IMR-90 (cell line): ENCODE measurements around the gene NELFCD. TPM values are rescaled to one million over a fixed set of nuclear protein-coding genes. Genes with fewer than 3 reads are reported as not detected.

ENCODE experiments used
- ATAC-seq: fragments of 200-7000 bp; cut with Tn5 transposase; 2 replicates; pipeline ENCODE4 v1.9.1; 2020; ENCODE audit warnings: low read depth, mild to moderate bottlenecking, moderate library complexity
- BruUV-seq: library from RNA; stranded (reverse); fragments of 400-500 nt; replicated peaks from 2 replicates; lab custom pipeline; 2021; lab: Mats Ljungman, UMichigan
- CTCF ChIA-PET: fragments of 300-600 bp; formaldehyde crosslinking; extraction: SDS; loops from one replicate; lab custom pipeline; 2021; ENCODE audit warnings: antibody characterized with exemption; lab: Yijun Ruan, JAX
- POLR2A ChIA-PET: fragments of 300-600 bp; sonication (Branson Sonifier 250); formaldehyde crosslinking; loops from one replicate; lab custom pipeline; 2022; ENCODE audit warnings: antibody characterized with exemption; ENCODE audit not compliant: unreplicated experiment; lab: Charles Lee
- DNase-seq: peaks from one replicate; pipeline ENCODE4 v3.0.0; 2013
- H2AFZ ChIP-seq: replicated peaks from 2 replicates; pipeline ENCODE3; 2013; ENCODE audit warnings: low read length, mild to moderate bottlenecking; ENCODE audit not compliant: poor library complexity
- H2AK5ac ChIP-seq: 2 replicates; pipeline ENCODE4 v1.6.1; 2013; ENCODE audit warnings: low read depth, low read length, inconsistent platforms
- H2AK9ac ChIP-seq: replicated peaks from 2 replicates; pipeline ENCODE3; 2013; ENCODE audit warnings: mild to moderate bottlenecking, low read depth, low read length, moderate library complexity; ENCODE audit not compliant: poor library complexity
- H2BK120ac ChIP-seq: 2 replicates; pipeline ENCODE4 v1.6.1; 2013; ENCODE audit warnings: low read depth, low read length, inconsistent platforms
- H2BK15ac ChIP-seq: 3 replicates; pipeline ENCODE4 v1.6.1; 2013; ENCODE audit warnings: low read depth, low read length, inconsistent platforms
- H2BK20ac ChIP-seq: 2 replicates; pipeline ENCODE4 v1.6.1; 2013; ENCODE audit warnings: low read depth, mild to moderate bottlenecking, inconsistent platforms, low read length, moderate library complexity
- H2BK5ac ChIP-seq: 2 replicates; pipeline ENCODE4 v1.6.1; 2013; ENCODE audit warnings: mild to moderate bottlenecking, low read depth, low read length, inconsistent platforms; ENCODE audit not compliant: poor library complexity, severe bottlenecking
- H3K14ac ChIP-seq: replicated peaks from 2 replicates; pipeline ENCODE4 v1.6.1; 2013; ENCODE audit warnings: low read depth, low read length, inconsistent platforms
- H3K18ac ChIP-seq: 2 replicates; pipeline ENCODE4 v1.6.1; 2013; ENCODE audit warnings: low read depth, low read length, control low read depth
- H3K23ac ChIP-seq: 2 replicates; pipeline ENCODE4 v1.6.1; 2013; ENCODE audit warnings: low read depth, low read length, inconsistent platforms
- H3K27ac ChIP-seq: 2 replicates; pipeline ENCODE4 v1.5.1; 2013; ENCODE audit warnings: mild to moderate bottlenecking, control low read depth, low read length; ENCODE audit not compliant: insufficient read depth
- H3K27me3 ChIP-seq: 2 replicates; pipeline ENCODE4 v1.6.1; 2013; ENCODE audit warnings: low read length; ENCODE audit not compliant: control insufficient read depth, insufficient read depth
- H3K36me3 ChIP-seq: 2 replicates; pipeline ENCODE4 v1.6.1; 2013; ENCODE audit warnings: low read length, mixed read lengths; ENCODE audit not compliant: control insufficient read depth, insufficient read depth
- H3K4ac ChIP-seq: 2 replicates; pipeline ENCODE4 v1.6.1; 2013; ENCODE audit warnings: low read depth, low read length, inconsistent platforms
- H3K4me1 ChIP-seq: 2 replicates; pipeline ENCODE4 v1.6.1; 2013; ENCODE audit warnings: low read length, mixed read lengths; ENCODE audit not compliant: control insufficient read depth, insufficient read depth
- H3K4me2 ChIP-seq: 2 replicates; pipeline ENCODE4 v1.6.1; 2013; ENCODE audit warnings: low read depth, mild to moderate bottlenecking, control low read depth, low read length, moderate library complexity
- H3K4me3 ChIP-seq: 2 replicates; pipeline ENCODE4 v1.5.1; 2013; ENCODE audit warnings: low read depth, mild to moderate bottlenecking, control low read depth, low read length, moderate library complexity; ENCODE audit not compliant: insufficient read depth
- H3K56ac ChIP-seq: 2 replicates; pipeline ENCODE4 v1.6.1; 2013; ENCODE audit warnings: low read length, inconsistent platforms; ENCODE audit not compliant: insufficient read depth; ENCODE audit errors: extremely low read depth
- H3K79me1 ChIP-seq, 2 experiments: 2 replicates each; pipeline ENCODE4 v1.6.1; 2013; ENCODE audit warnings: low read length in 2 of 2, inconsistent platforms in 1 of 2, low read depth in 1 of 2
- H3K9ac ChIP-seq: 2 replicates; pipeline ENCODE4 v1.6.1; 2013; ENCODE audit warnings: low read depth, low read length, control low read depth
- H3K9me1 ChIP-seq: 2 replicates; pipeline ENCODE4 v1.6.1; 2013; ENCODE audit warnings: low read length, inconsistent platforms; ENCODE audit not compliant: insufficient read depth
- H3K9me3 ChIP-seq: 2 replicates; pipeline ENCODE4 v1.6.1; 2013; ENCODE audit warnings: low read length; ENCODE audit not compliant: control insufficient read depth, insufficient read depth
- H4K20me1 ChIP-seq: 2 replicates; pipeline ENCODE4 v1.6.1; 2013; ENCODE audit warnings: low read length, inconsistent platforms; ENCODE audit not compliant: insufficient read depth
- H4K5ac ChIP-seq: 2 replicates; pipeline ENCODE4 v1.6.1; 2013; ENCODE audit warnings: mild to moderate bottlenecking, low read depth, low read length, control low read depth
- H4K8ac ChIP-seq, 2 experiments: 2 replicates each; pipeline ENCODE4 v1.6.1; 2013; ENCODE audit warnings: low read depth in 2 of 2, low read length in 2 of 2, control low read depth in 1 of 2, inconsistent platforms in 1 of 2
- H4K91ac ChIP-seq: 2 replicates; pipeline ENCODE4 v1.6.1; 2013; ENCODE audit warnings: low read depth, low read length, inconsistent platforms; ENCODE audit not compliant: insufficient read depth
- BHLHE40 ChIP-seq: fragments of 150-350 bp; IDR thresholded peaks from 2 replicates; pipeline ENCODE4 v1.6.1; 2016; ENCODE audit warnings: mild to moderate bottlenecking, low read depth, low read length
- CEBPB ChIP-seq: IDR thresholded peaks from 2 replicates; pipeline ENCODE4 v1.6.1; 2012; ENCODE audit warnings: low read depth, low read length, improper control_type of control experiment
- CHD1 ChIP-seq: IDR thresholded peaks from 2 replicates; pipeline ENCODE4 v1.6.1; 2012; ENCODE audit warnings: low read depth, low read length, improper control_type of control experiment
- CTCF ChIP-seq: conservative IDR thresholded peaks from 2 replicates; pipeline ENCODE4 v1.5.1; 2012; ENCODE audit warnings: mild to moderate bottlenecking, low read depth, low read length, improper control_type of control experiment
- ELK1 ChIP-seq: fragments of 150-350 bp; IDR thresholded peaks from 2 replicates; pipeline ENCODE4 v1.6.1; 2016; ENCODE audit warnings: low read depth, mild to moderate bottlenecking, low read length, moderate library complexity, borderline replicate concordance
- FOS ChIP-seq: fragments of 150-350 bp; IDR thresholded peaks from 2 replicates; pipeline ENCODE4 v1.6.1; 2016; ENCODE audit warnings: low read depth, low read length
- MAFK ChIP-seq: IDR thresholded peaks from 2 replicates; pipeline ENCODE4 v1.6.1; 2012; ENCODE audit warnings: low read depth, low read length, improper control_type of control experiment
- MAZ ChIP-seq: IDR thresholded peaks from 2 replicates; pipeline ENCODE4 v1.6.1; 2012; ENCODE audit warnings: low read depth, mild to moderate bottlenecking, low read length, improper control_type of control experiment, moderate library complexity, borderline replicate concordance
- MXI1 ChIP-seq: IDR thresholded peaks from 2 replicates; pipeline ENCODE4 v1.6.1; 2012; ENCODE audit warnings: low read depth, mild to moderate bottlenecking, low read length, moderate library complexity, borderline replicate concordance
- NFE2L2 ChIP-seq: fragments of 150-350 bp; IDR thresholded peaks from 2 replicates; pipeline ENCODE4 v1.6.1; 2016; ENCODE audit warnings: low read depth, mild to moderate bottlenecking, low read length
- POLR2A ChIP-seq: IDR thresholded peaks from 2 replicates; pipeline ENCODE4 v1.6.1; 2012; ENCODE audit warnings: mild to moderate bottlenecking, low read depth, low read length
- RAD21 ChIP-seq: IDR thresholded peaks from 2 replicates; pipeline ENCODE4 v1.6.1; 2012; ENCODE audit warnings: low read length, improper control_type of control experiment
- RCOR1 ChIP-seq: IDR thresholded peaks from 2 replicates; pipeline ENCODE4 v1.6.1; 2012; ENCODE audit warnings: mild to moderate bottlenecking, low read length, improper control_type of control experiment; ENCODE audit not compliant: insufficient replicate concordance
- RFX5 ChIP-seq: IDR thresholded peaks from 2 replicates; pipeline ENCODE4 v1.8.0; 2012; ENCODE audit warnings: low read depth, mild to moderate bottlenecking, low read length, moderate library complexity
- SMC3 ChIP-seq: fragments of 150-350 bp; IDR thresholded peaks from 2 replicates; pipeline ENCODE4 v1.6.1; 2016; ENCODE audit warnings: low read depth, mild to moderate bottlenecking, antibody characterized with exemption, low read length, moderate library complexity
- USF2 ChIP-seq: fragments of 150-350 bp; IDR thresholded peaks from 2 replicates; pipeline ENCODE4 v1.6.1; 2017; ENCODE audit warnings: mild to moderate bottlenecking, antibody characterized with exemption, low read length, low read depth
- WGBS, 2 experiments: methylation state at CpG; one replicate each; pipeline versions ENCODE4 v1.1.5 to v1.1.7; 2013; ENCODE audit warnings: missing lambda C conversion rate in 2 of 2; ENCODE audit not compliant: insufficient read length in 1 of 2; ENCODE audit errors: extremely low coverage in 2 of 2; 5-methylcytosine and 5-hydroxymethylcytosine counted together
- dilution Hi-C: fragments of 300-500 bp; cut with HindIII; formaldehyde crosslinking; loops from one replicate; pipeline ENCODE4 v1.14.3; 2018; ENCODE audit warnings: low sequenced_read_pairs; ENCODE audit not compliant: unreplicated experiment
- in situ Hi-C: fragments of 300-500 bp; cut with MboI; formaldehyde crosslinking; loops from 3 replicates; pipeline ENCODE4 v1.14.3; 2019; ENCODE audit warnings: low sequenced_read_pairs, inconsistent platforms, mixed read lengths
- intact Hi-C: fragments of 100-400 bp; cut with micrococcal nuclease; formaldehyde crosslinking; loops from 2 replicates; pipeline ENCODE4 v1.10.0; 2022
- polyA plus RNA-seq, 3 experiments: library from polyadenylated mRNA; depleted of rRNA; stranded (reverse); fragments of >200 nt; gene quantifications; 2 replicates each; pipeline ENCODE4 v1.2.3, GENCODE V29; 2012; ENCODE audit warnings: low replicate concordance in 1 of 3
- total RNA-seq: library from RNA; depleted of rRNA; stranded (reverse); fragments of >200 nt; gene quantifications from 2 replicates; pipeline ENCODE4 v1.2.3, GENCODE V29; 2012

The NELFCD gene
- total and polyA plus RNA-seq, 2 of the 4 experiments (the other 2 are of a cell fraction) = 88.9 to 94.1 TPM

- Histone ChIP-seq H4K8ac (no peak overlapping the region), H3K79me1 (peaks cover 29 to 43% of the 10 kb centered on the region in 2 experiments), H2AK9ac (no peak overlapping the region), H2BK5ac (no peak overlapping the region), H4K91ac (no peak overlapping the region), H3K4me2 (no peak overlapping the region), H2BK120ac (no peak overlapping the region), H3K23ac (no peak overlapping the region), H4K20me1 (peaks cover 18% of the 10 kb centered on the region; the same call in 1 of the 2 replicates), H2AK5ac (no peak overlapping the region), H3K4me3 (no peak overlapping the region), H4K5ac (no peak overlapping the region), H3K27me3 (no peaks in the 10 kb centered on the region), H3K14ac (no peak overlapping the region), H3K4me1 (peaks cover 6% of the 10 kb centered on the region), H3K9ac (no peak overlapping the region), H3K36me3 (peaks cover 23% of the 10 kb centered on the region), H3K4ac (no peak overlapping the region), H2AFZ (no peak overlapping the region), H2BK15ac (no peak overlapping the region), H2BK20ac (no peak overlapping the region), H3K9me3 (no peaks in the 10 kb centered on the region), H3K27ac (no peak overlapping the region), H3K18ac (no peak overlapping the region), H3K9me1 (peaks cover 7% of the 10 kb centered on the region), H3K56ac (no peak overlapping the region)
- in situ Hi-C loops (loop anchor here (25.0 kb wide), 3 partner anchors 796 to 1646 kb away; partner anchors contain the start of genes ANKRD60 and RBM38), intact Hi-C loops (loop anchor here (5.0 kb wide), 2 partner anchors 141 to 161 kb away; no protein-coding TSS in a partner anchor), dilution Hi-C loops (no loop called here)
- WGBS, 2 experiments = 90% methylated on average over 1 of the region's 2 CpGs; no CpG with 5 or more reads in 1 of the 2 experiments
- DNase-seq (no peak), ATAC-seq (no peak)
- no TSS peak for BruUV-seq
- TF ChIP-seq SMC3 (no peak), BHLHE40 (no peak), MAZ (no peak), MXI1 (no peak), CTCF (no peak), FOS (no peak), CEBPB (no peak), RAD21 (no peak), RFX5 (no peak), CHD1 (no peak), RCOR1 (no peak), MAFK (no peak), POLR2A (no peak), NFE2L2 (no peak), USF2 (no peak), ELK1 (no peak)
- POLR2A ChIA-PET = no interaction called here
- CTCF ChIA-PET = no interaction called here
Observed at GRCh38 chr20:59033616-59034165, 52.6 kb downstream of the NELFCD start.
